ENCODE data around the gene PSMD14. TPM values are rescaled to one million over a fixed set of nuclear protein-coding genes. Genes with fewer than 3 reads are reported as not detected.
"Not testable (repeated sequence)": the region's sequence is repeated elsewhere in the genome, so short reads cannot be mapped to it uniquely, and the experiment has no call there.

Gene PSMD14
- total RNA-seq, 1 experiment from 2014 or later, result 195 TPM

- in situ Hi-C loops (cut with HindIII; ENCODE audit: low pct_unique_long_range_greater_than_20kb, low sequenced_read_pairs), result no loop called here
- DNase-seq (ENCODE audit: low read depth), result no peak
Observed at GRCh38 chr2:161324876-161325275, 16.7 kb downstream of the PSMD14 start.

- in situ Hi-C loops (cut with HindIII; ENCODE audit: low pct_unique_long_range_greater_than_20kb, low sequenced_read_pairs), result no loop called here
- DNase-seq (ENCODE audit: low read depth), result no peak
Observed at GRCh38 chr2:161327582-161327981, 19.4 kb downstream of the PSMD14 start.

GRCh38 chr2:161332371-161332967 is 24.2 kb downstream of the PSMD14 start:
- no peak for DNase-seq (ENCODE audit: low read depth)
- in situ Hi-C loops (cut with HindIII; ENCODE audit: low pct_unique_long_range_greater_than_20kb, low sequenced_read_pairs), result no loop called here

GRCh38 chr2:161335626-161336025 is 27.4 kb downstream of the PSMD14 start:
- no peak for DNase-seq (ENCODE audit: low read depth)
- in situ Hi-C loops (cut with HindIII; ENCODE audit: low pct_unique_long_range_greater_than_20kb, low sequenced_read_pairs), result no loop called here

- in situ Hi-C loops (cut with HindIII; ENCODE audit: low pct_unique_long_range_greater_than_20kb, low sequenced_read_pairs), result no loop called here
- no peak for DNase-seq (ENCODE audit: low read depth)
Observed at GRCh38 chr2:161337247-161337646, 29.0 kb downstream of the PSMD14 start.

GRCh38 chr2:161339532-161339931 is 31.3 kb downstream of the PSMD14 start:
- in situ Hi-C loops (cut with HindIII; ENCODE audit: low pct_unique_long_range_greater_than_20kb, low sequenced_read_pairs); DNase-seq (ENCODE audit: low read depth): not testable (repeated sequence)

DNA sequence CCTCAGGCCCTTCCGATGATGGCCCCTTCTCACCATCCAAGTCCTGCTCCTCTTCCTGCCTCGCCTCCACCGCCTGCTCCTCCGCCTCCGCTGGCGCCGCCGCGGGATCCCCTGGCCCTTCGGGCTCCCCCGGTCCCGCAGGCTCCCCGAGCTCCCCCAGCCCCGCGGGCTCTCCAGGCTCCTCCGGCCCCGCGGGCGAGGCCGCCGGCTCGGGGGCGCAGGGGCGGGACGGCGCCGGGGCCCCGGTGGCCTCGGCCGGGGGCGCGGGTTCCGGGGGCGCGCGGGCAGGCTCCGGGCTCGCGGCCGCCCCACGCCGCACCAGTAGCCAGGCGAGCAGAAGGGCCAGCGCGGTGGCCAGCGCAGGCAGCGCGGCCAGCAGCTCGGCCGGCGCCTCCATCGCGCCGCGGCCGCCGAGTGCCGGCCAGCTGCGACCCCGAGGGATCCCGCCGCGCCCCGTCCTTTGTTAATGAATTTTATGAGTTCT is 32.7 kb downstream of the PSMD14 start:
- DNase-seq (ENCODE audit: low read depth), result not testable (repeated sequence)

DNA sequence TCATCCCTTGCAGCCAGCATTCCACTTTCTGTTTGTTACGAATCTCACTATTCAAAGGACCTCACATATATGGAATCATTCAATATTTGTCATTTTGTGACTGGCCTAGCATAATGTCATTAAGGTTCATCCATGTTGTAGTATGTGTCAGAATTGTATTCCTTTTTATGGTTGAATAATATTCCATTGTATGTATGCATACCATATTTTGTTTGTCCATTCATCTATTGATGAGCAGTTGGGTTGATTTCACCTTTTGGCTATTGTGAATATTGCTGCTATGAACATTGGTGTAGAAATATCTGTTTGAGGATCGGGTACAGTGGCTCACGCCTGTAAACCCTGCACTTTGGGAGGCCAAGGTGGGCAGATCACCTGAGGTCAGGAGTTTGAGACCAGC is 35.0 kb downstream of the PSMD14 start:
- no peak for DNase-seq (ENCODE audit: low read depth)
- in situ Hi-C loops (cut with HindIII; ENCODE audit: low pct_unique_long_range_greater_than_20kb, low sequenced_read_pairs), result no loop called here

More for the DNA sequence above, 32.7 kb downstream of the PSMD14 start:
- in situ Hi-C loops (cut with HindIII; ENCODE audit: low pct_unique_long_range_greater_than_20kb, low sequenced_read_pairs), result not testable (repeated sequence)

- in situ Hi-C loops (cut with HindIII; ENCODE audit: low pct_unique_long_range_greater_than_20kb, low sequenced_read_pairs), result no loop called here
- no peak for DNase-seq (ENCODE audit: low read depth)
Observed at GRCh38 chr2:161344692-161345091, 36.5 kb downstream of the PSMD14 start.

DNA sequence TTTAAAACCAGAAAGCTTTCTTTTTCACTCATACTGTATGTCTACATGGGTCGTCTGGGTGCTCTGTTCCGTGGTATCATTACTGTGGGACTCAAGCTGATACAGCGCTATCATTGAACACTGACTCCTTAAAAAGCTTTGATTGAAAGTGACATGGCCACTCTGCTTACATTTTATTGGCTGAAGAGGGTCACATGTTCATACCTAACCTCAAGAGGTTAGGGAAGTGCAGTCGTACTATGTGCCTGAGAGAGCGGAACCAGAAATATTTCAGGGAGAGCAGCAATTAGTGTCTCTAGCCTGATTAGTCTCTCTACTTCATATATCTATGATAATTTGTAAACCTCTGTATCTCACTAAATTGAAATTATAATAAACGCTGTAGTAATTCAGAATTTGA is 43.5 kb downstream of the PSMD14 start:
- in situ Hi-C loops (cut with HindIII; ENCODE audit: low pct_unique_long_range_greater_than_20kb, low sequenced_read_pairs), result no loop called here
- no peak for DNase-seq (ENCODE audit: low read depth)

DNA sequence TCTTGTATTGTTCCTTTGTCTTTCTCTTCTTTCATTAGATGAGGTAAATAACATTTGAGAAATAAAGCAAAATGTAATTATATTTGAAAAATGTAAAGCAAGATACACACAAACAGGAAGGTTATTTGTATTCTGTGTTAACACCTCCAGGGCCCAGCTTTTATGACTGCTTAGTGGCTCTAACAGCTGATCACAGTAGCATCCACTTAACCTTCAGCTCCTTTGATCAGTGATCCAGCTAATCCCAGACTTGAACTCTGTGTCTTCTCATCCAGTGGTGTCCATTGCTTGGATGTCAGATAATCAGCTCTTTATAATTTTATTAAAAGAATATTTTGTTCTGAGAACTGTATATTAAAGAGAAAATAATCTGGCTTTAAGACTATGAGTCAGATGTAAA is 44.5 kb downstream of the PSMD14 start:
- in situ Hi-C loops (cut with HindIII; ENCODE audit: low pct_unique_long_range_greater_than_20kb, low sequenced_read_pairs), result no loop called here

DNA sequence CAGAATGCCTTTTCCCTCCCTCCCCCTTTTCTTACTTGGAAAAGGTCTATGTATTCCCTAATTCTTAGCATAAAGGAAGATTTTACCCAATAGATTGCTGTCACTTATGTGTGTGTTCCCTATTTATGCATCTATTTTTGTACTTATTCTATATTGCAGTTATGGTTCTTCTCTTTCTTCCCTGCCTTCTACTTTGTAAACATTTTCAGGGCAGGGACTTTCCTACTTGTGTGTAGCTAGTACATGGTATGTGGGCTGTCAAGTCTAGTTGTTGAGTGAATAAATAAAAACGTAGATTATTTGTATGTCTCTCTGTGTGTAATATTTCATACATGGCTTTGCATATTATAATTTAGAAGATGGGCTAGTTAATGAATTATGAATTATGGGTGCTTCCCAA is 45.3 kb downstream of the PSMD14 start:
- DNase-seq (ENCODE audit: low read depth), result no peak
- in situ Hi-C loops (cut with HindIII; ENCODE audit: low pct_unique_long_range_greater_than_20kb, low sequenced_read_pairs), result no loop called here

More for the DNA sequence above, 44.5 kb downstream of the PSMD14 start:
- no peak for DNase-seq (ENCODE audit: low read depth)

- DNase-seq (ENCODE audit: low read depth), result no peak
- in situ Hi-C loops (cut with HindIII; ENCODE audit: low pct_unique_long_range_greater_than_20kb, low sequenced_read_pairs), result no loop called here
Observed at GRCh38 chr2:161354106-161354505, 45.9 kb downstream of the PSMD14 start.

GRCh38 chr2:161355106-161355505 is 46.9 kb downstream of the PSMD14 start:
- in situ Hi-C loops (cut with HindIII; ENCODE audit: low pct_unique_long_range_greater_than_20kb, low sequenced_read_pairs), result no loop called here
- DNase-seq (ENCODE audit: low read depth), result no peak

DNA sequence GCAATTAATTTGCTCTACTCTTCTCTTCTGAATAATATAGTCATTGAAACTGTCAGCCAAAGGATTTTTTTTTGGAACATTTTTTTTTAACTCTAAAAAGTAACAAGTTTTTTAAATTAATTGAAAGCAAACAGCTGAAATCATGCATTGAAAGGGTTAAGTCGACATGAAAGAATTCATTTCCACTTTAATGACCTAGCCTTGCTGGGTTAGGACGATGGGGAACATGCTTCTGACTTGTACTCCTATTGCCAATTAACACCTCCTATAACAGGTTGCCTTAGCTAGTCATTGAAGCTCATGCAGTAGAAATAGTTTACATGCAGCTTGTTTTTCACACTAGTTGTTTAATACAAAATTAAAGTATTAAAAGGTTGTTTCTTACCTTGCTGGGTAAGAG is 47.8 kb downstream of the PSMD14 start:
- no peak for DNase-seq (ENCODE audit: low read depth)
- in situ Hi-C loops (cut with HindIII; ENCODE audit: low pct_unique_long_range_greater_than_20kb, low sequenced_read_pairs), result no loop called here

GRCh38 chr2:161357097-161357496 is 48.9 kb downstream of the PSMD14 start:
- no peak for DNase-seq (ENCODE audit: low read depth)
- in situ Hi-C loops (cut with HindIII; ENCODE audit: low pct_unique_long_range_greater_than_20kb, low sequenced_read_pairs), result no loop called here

DNA sequence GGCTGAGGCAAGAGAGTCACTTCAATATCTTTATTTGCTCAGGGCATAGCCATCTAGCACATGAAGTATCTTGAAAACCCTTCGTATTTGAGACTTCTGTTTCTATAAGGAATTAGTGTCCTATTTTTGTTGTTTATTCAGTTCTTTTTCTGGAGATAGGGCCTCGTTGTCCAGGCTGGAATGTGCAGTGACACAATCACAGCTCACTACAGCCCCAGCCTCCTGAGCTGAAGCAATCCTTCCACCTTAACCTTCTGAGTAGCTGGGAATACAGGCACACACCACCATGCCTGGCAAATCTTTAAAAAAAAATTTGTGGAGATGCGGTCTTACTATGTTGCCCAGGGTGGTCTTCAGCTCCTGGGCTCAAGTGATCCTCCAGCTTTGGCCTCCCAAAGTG is 50.6 kb downstream of the PSMD14 start:
- no peak for DNase-seq (ENCODE audit: low read depth)
- in situ Hi-C loops (cut with HindIII; ENCODE audit: low pct_unique_long_range_greater_than_20kb, low sequenced_read_pairs), result no loop called here

GRCh38 chr2:161360095-161360654 is 52.0 kb downstream of the PSMD14 start:
- in situ Hi-C loops (cut with HindIII; ENCODE audit: low pct_unique_long_range_greater_than_20kb, low sequenced_read_pairs), result not testable (repeated sequence)
- DNase-seq (ENCODE audit: low read depth), result peak; percentile 14

DNA sequence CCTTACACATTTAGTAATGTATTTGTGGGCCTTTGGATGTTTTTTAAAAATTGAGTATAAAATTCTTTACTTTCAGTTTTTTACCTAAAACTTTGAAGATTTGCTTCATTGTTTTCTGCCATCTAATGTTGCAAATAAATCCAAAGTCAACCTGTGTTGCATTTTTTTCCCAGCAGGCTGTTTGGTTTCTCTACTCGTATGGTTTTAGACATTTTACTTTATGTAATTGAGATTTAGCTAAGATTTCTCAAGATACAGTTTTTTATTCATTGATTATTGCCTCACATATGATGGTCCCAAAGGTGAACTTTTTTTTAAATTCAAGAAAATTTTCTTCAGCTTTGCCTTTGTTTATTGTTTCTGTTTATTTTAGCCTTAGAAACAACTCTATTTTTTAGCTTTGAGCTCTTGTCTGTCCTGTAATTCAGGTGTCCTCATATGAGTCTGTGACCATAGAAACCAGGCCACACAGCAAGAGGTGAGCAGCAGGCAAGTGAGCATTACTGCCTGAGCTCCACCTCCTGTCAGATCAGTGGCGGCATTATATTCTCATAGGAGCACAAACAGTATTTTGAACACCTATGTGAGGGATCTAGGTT is 54.4 kb downstream of the PSMD14 start:
- in situ Hi-C loops (cut with HindIII; ENCODE audit: low pct_unique_long_range_greater_than_20kb, low sequenced_read_pairs), result no loop called here
- no peak for DNase-seq (ENCODE audit: low read depth)

DNA sequence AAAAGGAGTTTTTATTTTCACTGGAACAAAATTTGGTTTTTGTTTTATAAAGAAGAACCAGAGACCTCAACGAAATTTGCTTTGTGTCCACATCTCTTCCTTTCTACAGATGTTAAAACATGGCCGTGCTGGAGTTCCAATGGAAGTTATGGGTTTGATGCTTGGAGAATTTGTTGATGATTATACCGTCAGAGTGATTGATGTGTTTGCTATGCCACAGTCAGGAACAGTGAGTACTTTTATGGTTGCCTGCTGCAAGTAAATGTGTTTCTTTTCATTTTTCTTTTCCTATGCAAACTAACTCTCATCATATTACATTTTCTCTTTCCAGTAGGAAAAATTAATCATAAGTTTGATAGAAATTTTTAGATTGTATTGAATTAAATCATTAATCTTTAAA is 59.5 kb downstream of the PSMD14 start:
- DNase-seq (ENCODE audit: low read depth), result no peak
- in situ Hi-C loops (cut with HindIII; ENCODE audit: low pct_unique_long_range_greater_than_20kb, low sequenced_read_pairs), result no loop called here

All from Caki2 (cell line).